HEK293 (cell line): ENCODE results near the gene KIAA0319L.

Experiments
- CTCF ChIA-PET: fragments of 350-600 bp; formaldehyde crosslinking; extraction: SDS; loops from one replicate; lab custom pipeline; 2021; ENCODE audit warnings: antibody characterized with exemption; lab: Yijun Ruan, JAX
- POLR2A ChIA-PET: fragments of 300-600 bp; formaldehyde crosslinking; extraction: SDS; loops from one replicate; lab custom pipeline; 2020; ENCODE audit warnings: antibody characterized with exemption, inconsistent platforms; lab: Yijun Ruan, JAX
- H3K27ac ChIP-seq: fragments of 200-500 bp; sonication (Bioruptor generic); 2 replicates; pipeline ENCODE4 v1.5.1; 2014; ENCODE audit warnings: low read depth, low read length, control low read depth, inconsistent platforms; ENCODE audit errors: extremely low read depth
- H3K36me3 ChIP-seq, 2 experiments: fragments of 200-500 bp in 1 of 2; sonication (Bioruptor generic) in 1 of 2; 1 replicate in 1 of 2; 2 replicates in 1 of 2; pipeline ENCODE4 v1.5.1; 2014 to 2017; ENCODE audit warnings: inconsistent platforms in 2 of 2, low read length in 2 of 2; ENCODE audit not compliant: control insufficient read depth in 2 of 2, insufficient read depth in 1 of 2
- H3K4me1 ChIP-seq: fragments of 200-500 bp; sonication (Bioruptor generic); 2 replicates; pipeline ENCODE4 v1.5.1; 2014; ENCODE audit warnings: mild to moderate bottlenecking, low read length, inconsistent platforms; ENCODE audit not compliant: control insufficient read depth, insufficient read depth
- H3K4me3 ChIP-seq: 2 replicates; pipeline ENCODE4 v1.5.1; 2011; ENCODE audit warnings: low read depth, mild to moderate bottlenecking, control low read depth, low read length, moderate library complexity
- H3K9me3 ChIP-seq: fragments of 200-500 bp; sonication (Bioruptor generic); 2 replicates; pipeline ENCODE4 v1.5.1; 2014; ENCODE audit warnings: low read depth, low read length, inconsistent platforms; ENCODE audit not compliant: control insufficient read depth, insufficient read depth
- CTCF ChIP-seq: fragments of 450-650 bp; formaldehyde crosslinking; IDR thresholded peaks from 2 replicates; pipeline ENCODE4 v1.5.1; 2016; ENCODE audit warnings: missing biosample characterization, missing genetic modification characterization
- EGR2 ChIP-seq: fragments of 450-650 bp; formaldehyde crosslinking; IDR thresholded peaks from 2 replicates; pipeline ENCODE4 v1.5.1; 2016; ENCODE audit warnings: low read depth, missing biosample characterization, missing genetic modification characterization
- INSM2 ChIP-seq: fragments of 450-650 bp; formaldehyde crosslinking; IDR thresholded peaks from 2 replicates; pipeline ENCODE4 v1.5.1; 2016; ENCODE audit warnings: missing biosample characterization, missing genetic modification characterization
- MEIS1 ChIP-seq: sonication (generic); formaldehyde crosslinking; IDR thresholded peaks from 2 replicates; pipeline ENCODE4 v1.8.1; 2022; ENCODE audit warnings: missing genetic modification reagents, mild to moderate bottlenecking, borderline replicate concordance
- RBAK ChIP-seq: fragments of 450-650 bp; formaldehyde crosslinking; IDR thresholded peaks from 2 replicates; pipeline ENCODE4 v1.5.1; 2016; ENCODE audit warnings: missing biosample characterization, missing genetic modification characterization
- REPIN1 ChIP-seq: fragments of 450-650 bp; formaldehyde crosslinking; IDR thresholded peaks from 2 replicates; pipeline ENCODE4 v1.5.1; 2017; ENCODE audit warnings: missing biosample characterization, missing genetic modification characterization, low read depth
- SALL2 ChIP-seq: fragments of 450-650 bp; formaldehyde crosslinking; IDR thresholded peaks from 2 replicates; pipeline ENCODE4 v1.5.0; 2017; ENCODE audit warnings: missing biosample characterization, mild to moderate bottlenecking, missing genetic modification characterization, borderline replicate concordance
- TCF7L2 ChIP-seq: IDR thresholded peaks from 2 replicates; pipeline ENCODE4 v1.6.1; 2011; ENCODE audit warnings: low read depth, mild to moderate bottlenecking, inconsistent platforms, low read length, moderate library complexity, borderline replicate concordance
- TSHZ1 ChIP-seq: fragments of 450-650 bp; formaldehyde crosslinking; IDR thresholded peaks from 2 replicates; pipeline ENCODE4 v1.5.1; 2016; ENCODE audit warnings: missing biosample characterization, missing genetic modification characterization, borderline replicate concordance
- ZFHX2 ChIP-seq: fragments of 450-650 bp; formaldehyde crosslinking; conservative IDR thresholded peaks from 2 replicates; pipeline ENCODE4 v1.5.1; 2016; ENCODE audit warnings: missing biosample characterization, missing genetic modification characterization
- ZFP41 ChIP-seq: fragments of 450-650 bp; formaldehyde crosslinking; IDR thresholded peaks from 2 replicates; pipeline ENCODE4 v1.5.1; 2016; ENCODE audit warnings: missing biosample characterization, missing genetic modification characterization, borderline replicate concordance
- ZNF10 ChIP-seq: fragments of 450-650 bp; formaldehyde crosslinking; IDR thresholded peaks from 2 replicates; pipeline ENCODE4 v1.5.1; 2017; ENCODE audit warnings: missing biosample characterization, missing genetic modification characterization
- ZNF132 ChIP-seq: fragments of 450-650 bp; formaldehyde crosslinking; IDR thresholded peaks from 2 replicates; pipeline ENCODE4 v1.5.1; 2017; ENCODE audit warnings: missing biosample characterization, missing genetic modification characterization, borderline replicate concordance
- ZNF184 ChIP-seq: fragments of 450-650 bp; IDR thresholded peaks from 2 replicates; pipeline ENCODE4 v1.5.1; 2018; ENCODE audit warnings: missing biosample characterization, mild to moderate bottlenecking, missing genetic modification characterization
- ZNF223 ChIP-seq: fragments of 450-650 bp; formaldehyde crosslinking; IDR thresholded peaks from 2 replicates; pipeline ENCODE4 v1.5.1; 2016; ENCODE audit warnings: missing biosample characterization, missing genetic modification characterization
- ZNF24 ChIP-seq: fragments of 450-650 bp; formaldehyde crosslinking; IDR thresholded peaks from 2 replicates; pipeline ENCODE4 v1.5.1; 2016; ENCODE audit warnings: missing biosample characterization, missing genetic modification characterization
- ZNF335 ChIP-seq: fragments of 450-650 bp; formaldehyde crosslinking; conservative IDR thresholded peaks from 2 replicates; pipeline ENCODE4 v1.5.1; 2016; ENCODE audit warnings: missing biosample characterization, missing genetic modification characterization
- ZNF391 ChIP-seq: fragments of 450-650 bp; formaldehyde crosslinking; IDR thresholded peaks from 2 replicates; pipeline ENCODE4 v1.5.1; 2016; ENCODE audit warnings: low read depth, missing biosample characterization, missing genetic modification characterization, borderline replicate concordance
- ZNF423 ChIP-seq: fragments of 450-650 bp; formaldehyde crosslinking; IDR thresholded peaks from 2 replicates; pipeline ENCODE4 v1.5.1; 2016; ENCODE audit warnings: missing biosample characterization, missing genetic modification characterization
- ZNF426 ChIP-seq: fragments of 450-650 bp; formaldehyde crosslinking; IDR thresholded peaks from 2 replicates; pipeline ENCODE4 v1.5.1; 2017; ENCODE audit warnings: missing biosample characterization, missing genetic modification characterization, mild to moderate bottlenecking, inconsistent platforms, moderate library complexity
- ZNF449 ChIP-seq: fragments of 450-650 bp; formaldehyde crosslinking; IDR thresholded peaks from 2 replicates; pipeline ENCODE4 v1.5.1; 2017; ENCODE audit warnings: missing biosample characterization, mild to moderate bottlenecking, missing genetic modification characterization, moderate library complexity
- ZNF529 ChIP-seq: fragments of 450-650 bp; formaldehyde crosslinking; IDR thresholded peaks from 2 replicates; pipeline ENCODE4 v1.5.1; 2017; ENCODE audit warnings: missing genetic modification characterization, missing biosample characterization; ENCODE audit not compliant: insufficient replicate concordance
- ZNF530 ChIP-seq: fragments of 450-650 bp; formaldehyde crosslinking; IDR thresholded peaks from 2 replicates; pipeline ENCODE4 v1.5.1; 2016; ENCODE audit warnings: low read depth, missing biosample characterization, missing genetic modification characterization
- ZNF624 ChIP-seq: fragments of 450-650 bp; formaldehyde crosslinking; IDR thresholded peaks from 2 replicates; pipeline ENCODE4 v1.5.1; 2017; ENCODE audit warnings: missing biosample characterization, missing genetic modification characterization
- ZNF658 ChIP-seq: fragments of 450-650 bp; formaldehyde crosslinking; IDR thresholded peaks from 2 replicates; pipeline ENCODE4; 2016; ENCODE audit warnings: missing biosample characterization, missing genetic modification characterization
- ZNF664 ChIP-seq: fragments of 450-650 bp; formaldehyde crosslinking; IDR thresholded peaks from 2 replicates; pipeline ENCODE4 v1.5.1; 2016; ENCODE audit warnings: missing biosample characterization, missing genetic modification characterization
- ZNF707 ChIP-seq: fragments of 450-650 bp; formaldehyde crosslinking; IDR thresholded peaks from 2 replicates; pipeline ENCODE4 v1.5.1; 2016; ENCODE audit warnings: missing biosample characterization, missing genetic modification characterization
- ZNF747 ChIP-seq: fragments of 450-650 bp; formaldehyde crosslinking; IDR thresholded peaks from 2 replicates; pipeline ENCODE4 v1.5.1; 2016; ENCODE audit warnings: missing biosample characterization, missing genetic modification characterization

Gene KIAA0319L

GRCh38 chr1:35557611-35558373 is 589 bp upstream of the KIAA0319L start, which contains the start of gene NCDN:
Gene NCDN, plus strand, starts transcription at chr1:35557799. Its CDS starts 392 bp downstream, at chr1:35558191.
- Histone ChIP-seq H3K36me3 (peaks cover 6 to 52% of the 10 kb centered on the region in 2 experiments; a peak in 2 of 3 replicates), H3K27ac (peak within 1 kb of the TSS; percentile 96), H3K4me1 (peaks cover 27% of the 10 kb centered on the region), H3K9me3 (no peaks in the 10 kb centered on the region), H3K4me3 (peak within 1 kb of the TSS; percentile 95)
- ChIA-PET POLR2A (interaction anchor here (0.5 to 2.0 kb wide), 13 partner anchors 11 to 1565 kb away, joined by 3 to 22 read pairs (median 3); partner anchors contain the start of genes CLSPN, SFPQ, SMIM12 and TFAP2E), CTCF (interaction anchor here (0.6 to 2.6 kb wide), 3 partner anchors 107 to 169 kb away, joined by 3 to 10 read pairs (median 3); no protein-coding TSS in a partner anchor)
- TF ChIP-seq ZNF747 (tag by site-specific recombination) (no peak), TCF7L2 (no peak), ZNF664 (tag by site-specific recombination) (0 out of 2 replicates have a peak, but pooled peaks have one; percentile 18), RBAK (tag by site-specific recombination) (no peak), ZNF132 (no peak), INSM2 (peak; percentile 44; the same call in 1 of the 2 replicates), CTCF (tag by site-specific recombination) (peak; percentile 10; the same call in 1 of the 2 replicates), ZFHX2 (tag by site-specific recombination) (peak; percentile 98), MEIS1 (CRISPR knock-in tag) (no peak), ZNF529 (tag by site-specific recombination) (no peak), EGR2 (tag by site-specific recombination) (peak; percentile 95), ZNF707 (tag by site-specific recombination) (no peak), ZNF624 (tag by site-specific recombination) (no peak), ZNF449 (no peak), ZNF530 (tag by site-specific recombination) (no peak), ZNF423 (peak; percentile 64; the same call in 1 of the 2 replicates), TSHZ1 (tag by site-specific recombination) (0 out of 2 replicates have a peak, but pooled peaks have one; percentile 43), ZNF335 (peak; percentile 62; the same call in 1 of the 2 replicates), SALL2 (tag by site-specific recombination) (no peak), ZNF391 (peak; percentile 73; the same call in 1 of the 2 replicates), ZNF24 (tag by site-specific recombination) (peak; percentile 15), REPIN1 (tag by site-specific recombination) (peak; percentile 76; the same call in 1 of the 2 replicates), ZNF223 (tag by site-specific recombination) (peak; percentile 77; the same call in 1 of the 2 replicates), ZNF658 (tag by site-specific recombination) (no peak), ZNF426 (no peak), ZNF10 (tag by site-specific recombination) (no peak), ZFP41 (tag by site-specific recombination) (0 out of 2 replicates have a peak, but pooled peaks have one; percentile 44), ZNF184 (0 out of 2 replicates have a peak, but pooled peaks have one; percentile 18)
